HCT116 (cell line): ENCODE results near the gene RFX2. TPM values are rescaled to one million over a fixed set of nuclear protein-coding genes. Genes with fewer than 3 reads are reported as not detected.

Source experiments
- ATAC-seq: fragments of 200-7000 bp; cut with Tn5 transposase; 2 replicates; pipeline ENCODE4 v1.9.1; 2020; ENCODE audit warnings: mild to moderate bottlenecking, moderate library complexity
- BruUV-seq: library from RNA; stranded (reverse); fragments of 400-500 nt; replicated peaks from 2 replicates; lab custom pipeline; 2021; lab: Mats Ljungman, UMichigan
- CTCF ChIA-PET: fragments of 300-600 bp; sonication (Branson Sonifier 250); formaldehyde crosslinking; loops from one replicate; lab custom pipeline; 2021; ENCODE audit warnings: antibody characterized with exemption; lab: Charles Lee
- POLR2A ChIA-PET: fragments of 300-600, 350-600 bp; sonication (Branson Sonifier 250); formaldehyde crosslinking; loops from one replicate; lab custom pipeline; 2021; ENCODE audit warnings: antibody characterized with exemption; lab: Charles Lee
- RAD21 ChIA-PET, 2 experiments: fragments of 300-600 bp; sonication (Branson Sonifier 250); formaldehyde crosslinking; loops; one replicate each; lab custom pipeline; 2023; ENCODE audit warnings: low total read pairs in 2 of 2; ENCODE audit not compliant: uncharacterized antibody in 2 of 2, unreplicated experiment in 2 of 2, low non-redundant PET in 1 of 2; lab: Charles Lee
- DNase-seq: peaks from one replicate; pipeline ENCODE4 v3.0.0-alpha.2; 2010; ENCODE audit warnings: low read depth, low spot score
- H2AFZ ChIP-seq: fragments of 200-600 bp; shearing (Covaris generic), sonication (generic); 2 replicates; pipeline ENCODE4 v1.6.1; 2017; ENCODE audit warnings: low read depth, mixed run types, mixed read lengths, antibody characterized with exemption, low read length; ENCODE audit not compliant: poor library complexity, severe bottlenecking
- H3K27ac ChIP-seq: 2 replicates; pipeline ENCODE4 v1.5.1; 2012; ENCODE audit warnings: low read depth, low read length
- H3K27me3 ChIP-seq: fragments of 200-600 bp; sonication (generic); 2 replicates; pipeline ENCODE4 v1.6.1; 2016; ENCODE audit warnings: mixed run types, low read length, mixed read lengths; ENCODE audit not compliant: insufficient read depth
- H3K36me3 ChIP-seq, 2 experiments: fragments of 200-500 bp in 1 of 2; fragments of 200-600 bp in 1 of 2; sonication (Bioruptor generic) in 1 of 2; sonication (generic) in 1 of 2; 2 replicates each; pipeline versions ENCODE4 v1.5.1 to v1.6.1; 2014 to 2016; ENCODE audit warnings: low read length in 2 of 2, inconsistent platforms in 1 of 2, mixed read lengths in 1 of 2, mixed run types in 1 of 2; ENCODE audit not compliant: insufficient read depth in 2 of 2, control insufficient read depth in 1 of 2
- H3K4me1 ChIP-seq, 2 experiments: fragments of 200-600 bp in 1 of 2; sonication (generic) in 1 of 2; 2 replicates each; pipeline versions ENCODE4 v1.5.1 to v1.6.1; 2012 to 2017; ENCODE audit warnings: low read length in 2 of 2, inconsistent platforms in 1 of 2, mild to moderate bottlenecking in 1 of 2, mixed read lengths in 1 of 2, mixed run types in 1 of 2, moderate library complexity in 1 of 2; ENCODE audit not compliant: insufficient read depth in 2 of 2, control insufficient read depth in 1 of 2
- H3K4me2 ChIP-seq: fragments of 200-600 bp; sonication (generic); 2 replicates; pipeline ENCODE4 v1.6.1; 2017; ENCODE audit warnings: mixed run types, low read length, mixed read lengths
- H3K4me3 ChIP-seq, 2 experiments: fragments of 200-600 bp in 1 of 2; sonication (generic) in 1 of 2; replicated peaks in 1 of 2; 2 replicates each; pipeline ENCODE4 v1.5.1; 2011 to 2016; ENCODE audit warnings: low read length in 2 of 2, control low read depth in 1 of 2, low read depth in 1 of 2, mild to moderate bottlenecking in 1 of 2, mixed read lengths in 1 of 2, mixed run types in 1 of 2
- H3K79me2 ChIP-seq: fragments of 200-600 bp; sonication (generic); 2 replicates; pipeline ENCODE4 v1.6.1; 2017; ENCODE audit warnings: mild to moderate bottlenecking, mixed run types, low read length, moderate library complexity, mixed read lengths; ENCODE audit not compliant: insufficient read depth
- H3K9ac ChIP-seq: fragments of 200-600 bp; sonication (generic); 2 replicates; pipeline ENCODE4 v1.6.1; 2016; ENCODE audit warnings: low read length, mixed read lengths
- H3K9me2 ChIP-seq: fragments of 200-600 bp; sonication (generic), shearing (Covaris generic); 2 replicates; pipeline ENCODE4 v1.6.1; 2017; ENCODE audit warnings: mixed run types, mild to moderate bottlenecking, moderate library complexity; ENCODE audit not compliant: insufficient read depth
- H3K9me3 ChIP-seq, 2 experiments: fragments of 200-500 bp in 1 of 2; fragments of 200-600 bp in 1 of 2; sonication (Bioruptor generic) in 1 of 2; sonication (generic) in 1 of 2; 2 replicates each; pipeline ENCODE4 v1.6.1; 2014 to 2017; ENCODE audit warnings: low read length in 2 of 2, mixed read lengths in 2 of 2, inconsistent platforms in 1 of 2, low read depth in 1 of 2, mild to moderate bottlenecking in 1 of 2, mixed run types in 1 of 2, moderate library complexity in 1 of 2; ENCODE audit not compliant: control insufficient read depth in 1 of 2, insufficient read depth in 1 of 2
- H4K20me1 ChIP-seq: fragments of 200-600 bp; sonication (generic), shearing (Covaris generic); 2 replicates; pipeline ENCODE4 v1.6.1; 2017; ENCODE audit warnings: mixed run types, mild to moderate bottlenecking, moderate library complexity; ENCODE audit not compliant: insufficient read depth
- CEBPB ChIP-seq: IDR thresholded peaks from 2 replicates; pipeline ENCODE4 v1.6.1; 2012; ENCODE audit warnings: low read depth
- CTCF ChIP-seq, 3 experiments: fragments of 200-600 bp in 1 of 3; sonication (generic) in 1 of 3; IDR thresholded peaks in 2 of 3; conservative IDR thresholded peaks in 1 of 3; 2 replicates each; pipeline ENCODE4 v1.5.1; 2012 to 2017; ENCODE audit warnings: low read depth in 2 of 3, low read length in 2 of 3, antibody characterized with exemption in 1 of 3, borderline replicate concordance in 1 of 3, control low read depth in 1 of 3, mild to moderate bottlenecking in 1 of 3, mixed read lengths in 1 of 3, mixed run types in 1 of 3, moderate library complexity in 1 of 3; ENCODE audit not compliant: insufficient read depth in 1 of 3
- EZH2phosphoT487 ChIP-seq: fragments of 200-600 bp; IDR thresholded peaks from 2 replicates; pipeline ENCODE4 v1.6.1; 2018; ENCODE audit warnings: antibody characterized with exemption, borderline replicate concordance
- RAD21 ChIP-seq: IDR thresholded peaks from 2 replicates; pipeline ENCODE4 v1.6.1; 2012; ENCODE audit warnings: low read depth, mild to moderate bottlenecking
- SP1 ChIP-seq: IDR thresholded peaks from 2 replicates; pipeline ENCODE4 v1.6.1; 2012; ENCODE audit warnings: low read depth
- SRF ChIP-seq: IDR thresholded peaks from 2 replicates; pipeline ENCODE4 v1.6.1; 2012; ENCODE audit warnings: low read depth
- ZFX ChIP-seq: fragments of 450-650 bp; IDR thresholded peaks from 2 replicates; pipeline ENCODE4 v1.6.1; 2017
- intact Hi-C: fragments of 100-400 bp; cut with micrococcal nuclease; formaldehyde crosslinking; loops from 2 replicates; pipeline ENCODE4 v1.10.0; 2022
- total RNA-seq: library from RNA; stranded (reverse); gene quantifications from one replicate; pipeline ENCODE4 v1.2.1, GENCODE V29; 2021; ENCODE audit not compliant: unreplicated experiment

Gene RFX2
- total RNA-seq, 1 experiment from 2014 or later, result 13.7 TPM

- Histone ChIP-seq H3K9ac (0 out of 2 replicates have a peak overlapping the region, but pooled peaks have one; percentile 11), H3K4me3 (no peak overlapping the region), H3K9me2 (no peaks in the 10 kb centered on the region), H2AFZ (no peak overlapping the region), H3K36me3 (peaks cover 3 to 13% of the 10 kb centered on the region in 2 experiments; a peak in 2 of 4 replicates), H3K4me2 (peak overlapping the region; percentile 13; the same call in 1 of the 2 replicates), H4K20me1 (peaks cover 5% of the 10 kb centered on the region; the same call in 1 of the 2 replicates), H3K79me2 (peaks cover 100% of the 10 kb centered on the region), H3K27ac (peak overlapping the region; percentile 45), H3K27me3 (no peaks in the 10 kb centered on the region), H3K9me3 (no peaks in the 10 kb centered on the region), H3K4me1 (peaks cover 0 to 12% of the 10 kb centered on the region in 2 experiments; a peak in 2 of 4 replicates)
- ATAC-seq, result peak; percentile 26
- BruUV-seq, result no TSS peak
- CTCF ChIA-PET, result interaction anchor here (0.6 to 2.1 kb wide), 15 partner anchors 9 to 284 kb away, joined by 3 to 21 read pairs (median 6); partner anchors contain the start of genes NDUFA11 and RANBP3
- POLR2A ChIA-PET, result interaction anchor here (1.1 kb wide), 1 partner anchor 9 kb away, joined by 3 read pairs; the partner anchor contains the start of gene RANBP3
- RAD21 ChIA-PET, result interaction anchor here in 1 of 2 experiments (1.0 kb wide), 1 partner anchor 53 kb away, joined by 3 read pairs; no protein-coding TSS in a partner anchor
- no peak for TF ChIP-seq SP1
- TF ChIP-seq ZFX, result 0 out of 2 replicates have a peak, but pooled peaks have one; percentile 25
- DNase-seq, result no peak
- intact Hi-C loops, result loop anchor here (5.0 kb wide), 1 partner anchor 156 kb away; no protein-coding TSS in a partner anchor
These were observed 141.6 kb downstream of the RFX2 start for GRCh38 chr19:5968431-5969373.

- Histone ChIP-seq H3K27ac (peak overlapping the region; percentile 45), H3K9me3 (no peaks in the 10 kb centered on the region), H3K9me2 (no peaks in the 10 kb centered on the region), H3K36me3 (peaks cover 3 to 7% of the 10 kb centered on the region in 2 experiments; a peak in 2 of 4 replicates), H3K27me3 (no peaks in the 10 kb centered on the region), H3K4me3 (no peak overlapping the region), H3K79me2 (peaks cover 100% of the 10 kb centered on the region), H3K9ac (0 out of 2 replicates have a peak overlapping the region, but pooled peaks have one; percentile 11), H4K20me1 (peaks cover 5% of the 10 kb centered on the region; the same call in 1 of the 2 replicates), H3K4me2 (peak overlapping the region; percentile 13; the same call in 1 of the 2 replicates), H3K4me1 (peaks cover 0 to 12% of the 10 kb centered on the region in 2 experiments; a peak in 2 of 4 replicates), H2AFZ (no peak overlapping the region)
- POLR2A ChIA-PET, result interaction anchor here (1.1 kb wide), 1 partner anchor 10 kb away, joined by 3 read pairs; the partner anchor contains the start of gene RANBP3
- CTCF ChIA-PET, result interaction anchor here (0.6 to 2.1 kb wide), 16 partner anchors 8 to 285 kb away, joined by 3 to 21 read pairs (median 5); partner anchors contain the start of genes NDUFA11 and RANBP3
- BruUV-seq, result no TSS peak
- DNase-seq (peak; percentile 50), ATAC-seq (peak; percentile 88)
- intact Hi-C loops, result loop anchor here (5.0 kb wide), 1 partner anchor 156 kb away; no protein-coding TSS in a partner anchor
- RAD21 ChIA-PET, result interaction anchor here in 1 of 2 experiments (1.0 kb wide), 1 partner anchor 54 kb away, joined by 3 read pairs; no protein-coding TSS in a partner anchor
- no peak for TF ChIP-seq CEBPB
- TF ChIP-seq SRF, result no peak
- TF ChIP-seq CTCF (IDR thresholded peaks at IDR 0.05 in 2 of 3, conservative IDR thresholded peaks at IDR 0.05 in 1 of 3; ENCODE audit: borderline replicate concordance in 1 of 3, insufficient read depth in 1 of 3, low read depth in 2 of 3, low read length in 2 of 3), result peak; percentile 56 to 89 (median 86)
- no peak for TF ChIP-seq EZH2phosphoT487
- peak; percentile 63 for TF ChIP-seq RAD21
These were observed 142.3 kb downstream of the RFX2 start for GRCh38 chr19:5967994-5968430.
